AG08395 (cell line): ENCODE measurements around the gene ESYT3.
"Not testable (repeated sequence)": the region's sequence is repeated elsewhere in the genome, so short reads cannot be mapped to it uniquely, and the experiment has no call there.

ENCODE experiments used
- DNase-seq: peaks from one replicate; pipeline ENCODE4 v3.0.0; 2012; ENCODE audit warnings: mixed read lengths, low spot score

ESYT3 gene

DNA sequence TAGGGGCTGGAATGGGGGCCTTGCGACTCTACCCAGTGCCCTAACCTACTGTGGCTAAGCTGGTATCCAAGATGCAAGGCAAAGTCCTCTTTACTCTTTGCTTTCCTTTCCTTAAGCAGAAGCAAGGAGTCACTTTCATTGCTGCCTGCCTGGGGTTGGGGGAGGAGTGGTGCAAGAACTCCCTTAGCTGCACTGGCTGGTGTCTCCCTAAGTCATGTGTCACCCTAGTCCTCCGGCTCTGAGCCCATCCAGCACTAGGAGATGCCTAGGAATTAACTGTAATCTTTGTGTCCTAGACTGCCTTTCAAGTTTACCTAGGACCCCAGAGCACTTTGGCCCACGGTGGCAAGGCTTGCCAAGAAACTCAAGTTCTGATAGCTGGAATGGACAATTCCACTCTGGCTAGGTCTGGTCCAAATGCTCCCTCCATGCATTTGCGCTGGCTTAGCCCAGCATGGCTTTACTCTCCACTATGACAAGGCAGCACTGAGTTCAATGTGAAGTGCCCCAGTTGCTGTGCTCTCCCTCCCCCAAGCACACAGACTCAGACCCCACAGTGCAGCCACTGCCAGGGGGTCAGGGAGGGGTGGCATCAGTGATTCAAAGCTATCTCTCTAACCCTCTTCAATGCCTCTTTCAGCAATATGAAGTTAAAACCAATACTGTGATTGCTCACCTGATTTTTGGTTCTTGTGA, 58.7 kb downstream of the ESYT3 start:
- DNase-seq = no peak

DNA sequence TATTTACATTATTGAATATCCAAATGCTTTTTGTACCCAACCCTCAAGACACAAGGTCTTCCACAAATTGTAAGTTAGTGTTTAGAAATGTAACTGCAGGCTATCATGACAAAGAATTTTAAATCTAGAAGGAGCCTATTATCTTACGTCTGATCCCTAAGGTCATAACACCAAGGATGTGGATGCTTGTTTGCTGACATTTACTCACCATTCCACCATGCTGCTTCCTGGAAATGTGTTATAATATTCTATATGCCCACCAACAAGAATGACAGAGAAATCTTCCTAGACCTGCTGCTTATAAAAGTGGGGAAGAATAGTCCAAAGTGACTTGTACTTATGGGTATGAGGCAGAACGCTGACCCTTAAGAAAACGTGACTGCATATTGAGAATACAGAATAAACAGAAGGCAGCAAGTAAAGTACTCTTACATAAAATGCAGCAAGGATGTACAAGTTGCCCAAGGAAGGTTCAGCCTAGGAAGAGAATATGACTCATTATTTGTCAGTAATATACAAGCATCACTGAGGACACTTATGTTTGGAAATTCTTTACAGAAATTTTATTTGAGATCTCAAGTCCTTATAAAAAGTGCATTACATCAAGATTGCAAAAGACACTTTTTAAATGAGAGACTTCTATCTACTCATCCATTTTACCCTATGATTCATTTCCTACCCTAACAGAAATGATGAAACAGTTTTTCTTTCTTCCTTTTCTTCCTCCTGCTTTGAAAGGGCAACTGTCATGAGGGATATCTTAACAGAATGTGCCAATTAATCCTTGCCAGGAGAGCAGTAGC, 59.6 kb downstream of the ESYT3 start:
- peak; percentile 63 for DNase-seq

DNA sequence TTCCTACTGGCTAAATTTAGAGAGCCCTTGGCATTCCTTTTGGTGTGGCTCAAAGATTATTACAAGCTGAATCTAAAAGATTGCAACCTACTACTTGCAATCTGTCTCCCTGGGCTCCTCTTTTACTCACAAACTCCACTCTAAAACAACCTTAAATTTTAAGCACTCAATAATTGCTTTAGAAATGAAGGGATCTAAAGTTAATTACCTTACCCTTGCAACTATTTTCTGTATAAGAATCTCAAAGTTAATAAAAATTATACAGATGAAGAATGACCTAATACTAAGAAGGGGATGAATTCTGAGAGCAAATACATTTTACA, 60.2 kb downstream of the ESYT3 start:
- DNase-seq = no peak

DNA sequence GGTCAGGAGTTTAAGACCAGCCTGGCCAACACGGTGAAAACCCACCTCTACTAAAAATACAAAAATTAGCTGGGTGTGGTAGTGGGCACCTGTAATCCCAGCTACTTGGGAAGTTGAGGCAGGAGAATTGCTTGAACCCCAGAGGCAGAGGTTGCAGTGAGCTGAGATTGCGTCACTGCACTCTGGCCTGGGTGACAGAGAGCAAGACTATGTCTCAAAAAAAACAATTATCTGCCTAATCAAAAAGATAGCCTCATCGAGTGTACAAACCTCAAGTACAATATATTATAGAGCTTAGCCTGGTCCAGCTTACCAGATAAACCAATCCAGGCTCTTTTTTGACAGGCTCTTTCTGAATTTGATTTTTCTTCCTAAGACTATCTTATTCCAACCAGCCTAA, 61.2 kb downstream of the ESYT3 start:
- DNase-seq = not testable (repeated sequence)

DNA sequence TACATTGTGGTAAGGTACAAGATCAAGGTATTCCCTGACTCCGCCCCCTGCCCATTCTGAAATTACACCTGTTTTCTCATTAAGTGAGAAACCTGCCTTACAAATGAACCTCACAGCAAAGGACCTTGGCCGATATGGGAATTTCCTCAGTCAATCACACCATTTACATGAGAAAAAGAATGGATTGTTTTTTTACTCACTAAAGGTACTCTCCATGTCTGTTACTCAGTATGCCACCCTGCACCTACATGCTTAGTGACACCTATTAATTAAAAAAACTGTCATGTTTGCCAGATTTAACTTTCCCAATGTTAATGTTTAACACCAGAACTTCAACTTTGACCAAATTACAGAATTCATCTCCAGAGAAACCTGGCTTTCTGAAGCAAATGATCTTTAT, 62.0 kb downstream of the ESYT3 start:
- DNase-seq = no peak

DNA sequence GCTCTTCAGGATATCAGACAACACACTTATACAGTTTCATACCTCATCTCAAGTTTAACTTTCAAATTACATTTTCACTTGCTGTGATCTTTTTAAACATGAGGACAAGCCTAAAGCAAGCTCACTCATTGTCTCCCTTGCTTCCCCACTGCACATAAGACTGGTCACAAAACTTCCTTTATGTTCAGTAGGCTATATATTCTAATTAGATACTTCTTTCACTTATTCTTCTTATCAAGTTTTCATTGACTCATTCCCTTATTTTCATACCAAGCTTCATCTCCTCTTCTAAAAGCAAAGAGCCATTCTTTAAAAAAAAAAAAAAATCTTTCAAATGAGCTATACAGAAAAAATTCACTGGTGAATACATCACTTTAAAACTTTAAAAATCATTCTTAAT, 62.6 kb downstream of the ESYT3 start:
- DNase-seq = no peak

DNA sequence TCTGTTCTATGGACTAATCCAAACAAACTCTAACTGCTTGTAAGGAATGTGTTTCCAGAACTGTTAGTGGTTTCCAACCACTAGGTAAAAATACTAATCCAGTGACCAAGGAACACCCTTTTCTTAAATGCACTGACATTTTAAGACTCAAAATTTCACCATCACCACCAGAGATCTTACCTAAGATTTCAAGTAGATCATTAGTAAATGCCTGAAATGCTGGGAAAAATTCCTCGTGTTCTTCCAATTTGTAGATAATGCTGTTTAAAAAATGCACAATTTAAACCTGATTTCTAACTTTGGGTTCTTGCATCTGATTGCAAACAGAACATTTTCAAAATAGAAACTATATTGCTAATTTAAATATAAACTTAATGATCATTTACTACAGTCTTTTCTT, 63.4 kb downstream of the ESYT3 start:
- DNase-seq = no peak

DNA sequence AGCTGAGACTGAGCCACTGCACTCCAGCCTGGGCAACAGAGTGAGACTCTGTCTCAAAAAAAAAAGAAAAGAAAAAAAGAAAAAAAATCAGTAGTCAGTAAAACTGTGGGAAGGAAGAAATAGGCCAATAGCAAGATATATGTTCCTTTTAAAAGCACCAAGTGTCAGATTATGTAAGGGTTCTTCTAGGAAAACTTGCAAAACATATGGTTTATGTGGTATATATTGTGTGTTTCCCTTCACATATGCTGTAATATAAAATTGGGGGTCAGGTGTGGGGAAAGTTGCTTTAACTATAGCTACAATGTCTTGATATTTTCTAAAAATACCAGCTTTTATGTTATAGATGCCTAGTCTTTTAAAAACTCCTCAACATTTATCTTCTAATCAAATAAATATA, 64.6 kb downstream of the ESYT3 start:
- DNase-seq = no peak

DNA sequence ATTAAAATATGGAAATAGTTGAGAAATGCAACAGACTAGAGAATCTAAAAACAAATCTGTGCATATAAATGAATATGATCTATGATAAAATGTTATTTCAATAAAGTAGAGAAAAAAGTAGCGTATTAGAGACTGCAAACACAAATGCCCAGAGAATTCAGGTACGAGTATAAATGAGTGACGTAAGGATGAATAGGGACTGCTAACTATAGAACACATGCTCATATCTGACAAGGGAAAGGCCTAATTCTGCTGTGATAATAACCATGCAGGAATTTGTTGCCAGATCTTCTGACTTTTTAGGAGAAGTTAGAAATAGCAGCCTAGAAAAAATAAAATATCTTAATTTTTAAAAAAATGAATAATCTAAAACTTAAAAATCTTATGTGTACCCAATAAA, 73.1 kb downstream of the ESYT3 start:
- DNase-seq = no peak

DNA sequence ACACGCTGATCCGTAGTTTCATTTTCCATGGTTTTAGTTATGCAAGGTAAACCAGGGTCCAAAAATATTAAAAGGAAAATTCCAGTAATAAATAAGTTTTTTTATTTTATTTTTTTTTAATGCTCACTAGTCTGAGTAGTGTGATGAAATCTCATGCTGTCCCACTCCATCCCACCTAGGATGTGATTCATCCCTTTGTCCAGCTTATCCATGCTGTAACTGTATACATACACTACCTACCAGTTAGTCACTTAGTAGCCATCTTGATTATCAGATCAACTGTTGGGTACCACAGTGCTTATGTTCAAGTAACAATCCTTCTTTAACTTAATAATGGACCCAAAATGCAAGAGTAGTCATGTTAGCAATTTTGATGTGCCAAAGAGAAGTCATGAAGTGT, 75.2 kb downstream of the ESYT3 start:
- DNase-seq = no peak

DNA sequence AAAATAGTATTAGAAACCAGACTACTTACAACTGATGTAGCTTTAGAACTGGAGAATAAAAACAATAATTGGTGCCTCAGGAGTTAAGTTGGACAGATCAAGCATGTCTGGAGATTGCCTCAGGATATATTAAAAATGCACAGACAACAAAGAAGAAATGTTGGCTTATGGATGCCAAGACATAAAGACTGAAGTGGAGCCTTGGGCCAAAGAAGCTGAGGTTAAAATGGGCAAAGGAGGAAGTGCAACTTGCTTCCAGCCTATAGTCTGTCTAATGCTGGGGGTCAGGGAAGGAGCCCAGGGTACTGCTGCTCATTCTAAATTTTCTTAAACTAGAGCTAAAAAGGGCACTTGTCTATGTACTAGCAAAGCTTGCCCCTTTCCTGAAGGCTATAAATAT, 77.5 kb downstream of the ESYT3 start:
- DNase-seq = no peak

DNA sequence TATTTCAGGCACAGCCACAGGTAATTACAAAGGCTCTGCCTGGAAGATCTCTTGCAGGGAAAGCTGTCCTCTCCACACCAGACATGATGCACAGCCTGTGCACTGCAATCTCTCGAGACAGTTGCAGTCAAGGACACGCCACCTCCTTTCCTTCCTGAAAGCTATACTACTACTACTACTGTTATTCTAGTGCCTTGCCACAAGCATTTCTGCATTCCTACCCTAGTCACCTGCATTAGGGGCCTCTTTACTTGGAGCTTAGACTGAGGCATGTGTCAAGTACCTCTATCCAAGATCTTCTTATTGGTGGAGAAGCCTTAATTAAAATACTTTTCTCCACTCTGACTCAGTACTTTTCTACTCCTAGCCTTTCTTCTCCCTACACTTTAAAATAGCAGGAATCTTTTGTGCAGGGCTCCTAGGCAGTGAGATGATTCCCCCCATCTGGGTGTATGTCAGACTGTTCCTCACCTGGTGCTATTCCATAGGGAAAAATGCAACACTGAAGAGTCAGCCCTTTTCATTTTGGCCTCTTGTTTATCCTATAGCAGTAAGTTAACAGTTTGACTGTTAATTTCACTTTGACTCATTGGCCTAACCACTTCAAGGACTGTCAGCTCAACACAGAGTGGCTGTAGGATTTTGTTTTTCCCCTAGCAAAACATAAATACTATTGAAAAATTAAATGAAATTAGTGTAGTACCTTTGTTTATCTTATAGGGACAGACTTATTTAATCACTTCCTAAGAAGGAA, 78.9 kb downstream of the ESYT3 start:
- no peak for DNase-seq

DNA sequence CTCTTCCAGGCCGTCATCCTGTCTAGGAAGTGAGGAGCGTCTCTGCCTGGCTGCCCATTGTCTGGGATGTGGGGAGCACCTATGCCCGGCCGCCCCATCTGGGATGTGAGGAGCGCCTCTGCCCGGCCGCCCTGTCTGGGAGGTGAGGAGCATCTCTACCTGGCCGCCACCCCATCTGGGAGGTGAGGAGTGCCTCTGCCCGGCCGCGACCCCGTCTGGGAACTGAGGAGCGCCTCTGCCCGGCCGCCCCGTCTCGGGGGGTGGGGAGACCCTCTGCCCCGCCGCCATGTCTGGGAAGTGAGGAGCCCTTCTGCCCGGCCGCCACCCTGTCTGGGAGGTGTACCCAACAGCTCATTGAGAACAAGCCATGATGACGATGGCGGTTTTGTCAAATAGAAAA, 87.0 kb downstream of the ESYT3 start:
- DNase-seq = not testable (repeated sequence)
